Caki2 (cell line): ENCODE results near the gene FAM168A. TPM values are rescaled to one million over a fixed set of nuclear protein-coding genes. Genes with fewer than 3 reads are reported as not detected.

Source experiments
- DNase-seq: peaks from one replicate; pipeline ENCODE4 v3.0.0-alpha.2; 2015; ENCODE audit warnings: low read depth
- in situ Hi-C: cut with HindIII; loops from 2 replicates; pipeline ENCODE4 v1.10.0; 2016; ENCODE audit warnings: low sequenced_read_pairs, low pct_unique_long_range_greater_than_20kb, mixed read lengths
- total RNA-seq: library from RNA; depleted of rRNA; stranded (reverse); fragments of >200 nt; shearing (Covaris generic); gene quantifications from 2 replicates; pipeline ENCODE4 v1.2.3, GENCODE V29; 2014; ENCODE audit warnings: low replicate concordance

FAM168A gene
- total RNA-seq, 1 experiment from 2014 or later = 9.2 TPM

DNA sequence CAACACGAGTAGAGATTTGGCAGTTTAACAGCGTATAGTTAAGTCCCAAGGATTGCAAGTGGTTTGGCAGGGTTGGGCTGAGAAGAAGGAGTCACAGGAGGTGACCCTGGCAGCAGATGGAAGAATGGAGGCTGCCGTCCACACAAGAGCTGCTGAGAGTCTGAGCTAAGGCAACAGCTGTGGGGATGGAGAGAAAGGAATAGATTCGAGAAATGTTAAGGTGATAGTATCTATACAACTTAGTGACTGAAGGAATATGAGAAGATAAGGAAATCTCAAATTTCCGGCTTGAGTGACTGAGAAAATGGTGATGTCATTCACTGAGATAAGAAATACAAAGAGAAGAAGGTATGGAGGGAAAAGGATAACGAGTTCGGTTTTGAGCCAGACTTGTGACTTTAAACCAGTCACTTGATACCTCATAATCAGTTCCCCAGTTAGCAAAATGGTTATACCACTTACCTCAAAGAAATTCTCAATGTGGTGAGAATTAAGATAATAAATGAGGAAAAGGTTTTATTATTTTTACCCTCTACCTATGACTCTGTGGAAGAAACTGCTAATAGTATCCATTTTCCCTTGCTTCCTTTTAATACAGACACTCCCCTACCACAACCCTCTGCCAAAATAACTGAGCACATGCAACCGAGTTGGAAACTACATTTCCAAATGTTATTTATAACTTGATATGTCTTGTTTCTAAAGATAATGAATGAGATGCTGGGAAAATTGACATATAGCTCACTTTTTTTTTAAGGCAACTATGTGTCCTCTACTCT is 30.7 kb downstream of the FAM168A start:
- in situ Hi-C loops = no loop called here
- no peak for DNase-seq

DNA sequence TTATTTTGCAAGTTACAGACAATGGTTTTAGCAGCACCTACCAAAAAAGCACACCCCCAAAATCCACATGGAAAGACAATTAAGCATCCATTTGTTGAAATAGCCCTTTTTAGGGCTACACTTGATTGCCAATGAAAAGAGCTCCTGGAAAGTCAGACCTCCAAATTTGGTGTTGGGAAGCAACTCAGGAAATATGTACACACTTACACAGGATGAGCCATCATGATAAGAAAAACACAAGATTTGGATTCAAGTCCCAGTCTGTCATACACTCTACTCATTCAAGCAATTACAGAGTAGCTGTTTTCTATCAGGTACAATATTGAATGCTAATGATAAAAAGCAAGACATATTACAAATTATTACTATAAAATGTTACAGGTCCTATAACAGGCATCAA is 31.5 kb downstream of the FAM168A start:
- no peak for DNase-seq
- in situ Hi-C loops = no loop called here

DNA sequence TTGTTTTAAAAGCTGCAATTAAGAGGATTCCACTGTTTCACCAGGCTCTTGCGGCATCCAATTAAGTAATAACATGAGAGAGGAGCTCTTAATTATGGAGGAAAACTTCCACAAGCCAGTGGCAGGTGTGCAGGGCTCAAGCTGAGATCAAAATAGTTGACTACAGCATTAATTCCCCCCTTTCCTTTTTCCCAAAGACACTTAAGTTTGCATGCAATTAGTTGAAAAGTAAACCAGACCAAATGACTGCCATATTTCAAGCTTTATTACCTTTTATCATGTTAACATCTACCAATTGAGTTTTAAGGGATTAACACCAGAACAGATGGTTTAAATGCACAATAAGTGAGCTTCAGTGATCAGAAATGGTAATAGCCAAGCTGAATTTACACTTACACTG is 32.1 kb downstream of the FAM168A start:
- in situ Hi-C loops = no loop called here
- DNase-seq = no peak

DNA sequence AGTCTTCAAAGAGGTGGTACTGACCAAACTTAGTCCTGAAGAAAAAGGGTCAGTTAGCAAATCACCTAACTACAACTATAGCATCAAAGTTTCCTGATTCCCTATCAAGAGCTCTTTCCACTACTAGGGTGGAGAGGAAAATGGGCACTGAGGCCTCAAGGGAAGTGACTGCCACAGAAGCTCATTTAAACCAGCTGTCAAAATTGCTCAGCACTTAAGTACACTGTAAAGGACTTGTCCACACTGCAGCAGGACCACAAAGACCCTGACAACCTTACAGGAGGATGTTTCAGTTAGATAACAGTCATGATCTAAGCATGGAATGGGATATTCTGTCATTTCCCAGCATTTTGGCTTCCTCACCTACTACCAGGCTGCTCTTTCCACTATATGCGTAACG is 33.0 kb downstream of the FAM168A start:
- in situ Hi-C loops = no loop called here

DNA sequence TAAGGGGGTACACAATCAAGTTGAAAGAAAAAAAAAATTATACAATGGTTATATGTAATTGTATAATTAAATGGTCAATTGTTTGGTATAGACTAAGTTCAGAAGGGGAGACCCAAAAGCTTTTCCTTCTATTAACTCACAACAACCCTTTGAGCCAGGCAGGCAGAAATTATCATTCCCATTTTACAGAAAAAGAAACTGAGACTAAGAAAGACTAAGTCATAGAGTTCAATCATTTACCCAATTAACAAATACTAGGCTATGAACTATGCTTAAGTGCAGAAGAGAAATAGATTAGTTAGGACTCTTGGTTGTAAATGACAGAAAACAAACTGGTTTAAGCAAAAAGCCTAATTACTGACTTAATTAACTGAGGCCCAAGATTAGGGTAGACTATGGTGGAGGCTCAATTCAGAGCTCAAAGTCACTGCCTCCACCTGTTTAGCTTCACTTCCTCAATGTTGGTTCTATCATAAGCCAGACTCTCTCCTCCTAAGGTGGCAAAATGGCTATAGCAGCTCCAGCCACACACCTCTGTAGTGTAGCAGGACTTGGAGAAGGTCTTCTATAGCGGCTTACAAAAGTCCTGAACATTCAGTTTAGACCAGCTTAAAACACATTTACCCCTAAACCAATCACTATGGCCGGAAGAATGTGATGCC is 34.2 kb downstream of the FAM168A start:
- no peak for DNase-seq

More for the DNA sequence above, 33.0 kb downstream of the FAM168A start:
- DNase-seq = no peak

DNA sequence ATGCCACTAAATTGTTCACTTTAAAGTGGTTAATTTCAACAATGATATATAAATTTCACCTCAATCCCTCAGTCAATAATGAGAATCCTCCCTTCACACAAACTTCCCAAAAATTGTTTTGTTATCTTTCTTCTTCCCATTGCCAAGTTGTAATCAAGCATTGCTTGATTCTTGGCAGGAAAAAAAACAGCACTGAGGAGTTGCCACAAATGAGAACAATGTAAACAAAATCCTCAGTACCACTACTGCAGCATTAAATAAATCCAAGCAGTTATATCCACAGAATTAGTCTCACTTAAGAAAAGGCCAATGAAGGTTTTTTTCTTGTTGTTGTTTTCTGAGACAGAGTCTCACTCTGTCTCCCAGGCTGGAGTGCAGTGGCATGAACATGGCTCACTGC is 38.2 kb downstream of the FAM168A start:
- in situ Hi-C loops = no loop called here
- no peak for DNase-seq

More for the DNA sequence above, 34.2 kb downstream of the FAM168A start:
- in situ Hi-C loops = no loop called here

DNA sequence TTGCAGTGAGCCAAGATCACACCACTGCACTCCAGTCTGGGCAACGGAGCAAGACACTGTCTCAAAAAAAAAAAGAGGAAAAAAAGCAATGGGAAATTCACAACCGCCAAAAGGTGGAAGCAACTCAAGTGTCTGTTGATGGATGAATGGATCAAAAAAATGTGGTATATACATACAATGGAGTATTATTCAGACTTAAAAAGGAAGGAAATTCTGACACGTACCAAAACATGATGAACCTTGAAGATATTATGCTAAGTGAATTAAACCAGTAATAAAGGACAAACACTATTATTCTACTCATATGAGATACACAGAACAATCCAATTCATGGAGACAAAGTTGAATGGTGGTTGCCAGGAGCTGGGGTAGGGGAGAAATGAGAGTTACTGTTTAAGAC is 40.9 kb downstream of the FAM168A start:
- in situ Hi-C loops = no loop called here
- no peak for DNase-seq

DNA sequence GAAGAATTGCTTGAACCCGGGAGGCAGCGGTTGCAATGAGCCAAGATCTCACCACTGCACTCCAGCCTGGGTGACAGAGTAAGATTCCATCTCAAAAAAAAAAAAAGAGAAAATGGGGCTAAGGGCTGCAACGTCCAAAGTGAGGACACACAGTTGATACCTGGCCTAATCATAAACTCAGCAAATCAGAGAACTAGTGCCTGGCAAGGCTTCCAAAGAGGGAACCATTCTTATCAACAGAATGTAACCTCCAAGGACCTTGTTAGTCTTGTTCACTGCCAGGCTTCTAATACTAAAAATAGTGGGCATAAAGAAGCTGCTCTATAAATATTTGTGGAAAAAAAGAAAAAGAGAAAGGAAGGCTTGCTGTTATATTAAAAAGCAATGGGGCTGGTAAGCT is 42.3 kb downstream of the FAM168A start:
- no peak for DNase-seq
- in situ Hi-C loops = no loop called here

DNA sequence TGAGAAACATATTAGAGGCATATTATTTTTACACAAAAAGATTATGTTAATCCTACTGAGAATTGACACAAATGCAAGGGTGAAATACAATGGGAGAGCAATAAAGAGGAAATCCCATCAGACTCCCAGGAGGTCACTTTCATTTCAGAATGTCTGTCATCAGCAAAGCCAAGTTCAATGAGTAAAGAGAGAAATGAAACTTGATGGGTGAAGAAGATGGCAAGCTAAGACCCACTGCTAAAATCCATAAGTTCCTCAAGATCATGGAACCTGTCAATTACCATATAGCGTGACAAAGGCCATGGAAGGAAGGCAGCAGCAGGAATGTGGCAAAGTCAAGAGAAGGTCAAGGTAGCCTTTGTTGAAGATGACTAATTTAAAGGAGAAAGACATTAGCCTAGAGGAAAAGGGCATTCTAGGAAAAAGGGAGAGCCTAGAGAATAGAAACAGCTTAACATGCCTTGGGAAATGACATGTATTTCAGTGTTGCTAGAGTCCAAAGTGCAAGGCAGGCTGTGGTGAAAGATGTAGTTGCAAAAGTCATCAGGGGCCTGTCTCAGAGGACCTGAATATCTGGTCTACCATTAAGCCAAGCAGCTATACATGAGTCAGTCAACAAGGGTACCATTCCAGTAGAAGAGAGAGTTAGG is 43.1 kb downstream of the FAM168A start:
- in situ Hi-C loops = no loop called here
- DNase-seq = no peak

DNA sequence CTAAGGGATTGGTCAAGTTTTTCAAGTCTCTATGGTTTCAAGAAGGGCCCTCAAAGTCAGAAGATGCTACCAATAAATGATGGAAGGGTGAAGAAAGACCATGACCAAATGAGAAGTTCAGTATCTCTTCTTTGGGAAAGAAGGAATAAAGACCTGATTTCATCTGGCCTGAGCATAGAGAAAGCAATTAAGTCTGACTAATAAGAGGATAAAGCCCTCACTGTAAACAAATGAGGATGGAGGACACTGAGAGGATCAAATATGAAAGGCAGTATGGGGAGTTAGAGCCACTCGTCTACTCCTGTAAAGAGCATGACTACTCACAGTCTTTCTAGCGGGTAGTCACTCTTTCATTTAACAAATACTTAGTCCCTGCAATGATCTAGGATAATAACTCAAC is 44.6 kb downstream of the FAM168A start:
- in situ Hi-C loops = no loop called here
- no peak for DNase-seq

DNA sequence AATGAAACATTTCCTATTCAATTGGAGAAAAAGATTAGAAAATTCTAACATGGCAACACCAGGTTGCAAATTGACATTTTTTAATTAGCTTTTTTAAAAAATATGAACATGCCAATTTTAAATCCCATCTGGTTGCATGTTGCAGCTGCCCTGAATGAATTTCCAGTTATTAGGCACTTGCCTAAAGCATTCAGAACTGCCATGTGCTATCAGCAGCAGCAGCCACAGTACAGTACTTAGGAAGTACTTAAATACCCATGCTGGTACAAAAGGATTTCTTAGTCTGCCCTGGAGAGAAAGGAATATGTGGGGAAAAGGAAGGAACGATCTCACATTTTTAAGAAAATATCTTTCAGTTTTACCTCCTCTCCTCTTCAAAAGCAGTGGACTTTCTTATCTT is 46.2 kb downstream of the FAM168A start:
- in situ Hi-C loops = no loop called here
- no peak for DNase-seq

DNA sequence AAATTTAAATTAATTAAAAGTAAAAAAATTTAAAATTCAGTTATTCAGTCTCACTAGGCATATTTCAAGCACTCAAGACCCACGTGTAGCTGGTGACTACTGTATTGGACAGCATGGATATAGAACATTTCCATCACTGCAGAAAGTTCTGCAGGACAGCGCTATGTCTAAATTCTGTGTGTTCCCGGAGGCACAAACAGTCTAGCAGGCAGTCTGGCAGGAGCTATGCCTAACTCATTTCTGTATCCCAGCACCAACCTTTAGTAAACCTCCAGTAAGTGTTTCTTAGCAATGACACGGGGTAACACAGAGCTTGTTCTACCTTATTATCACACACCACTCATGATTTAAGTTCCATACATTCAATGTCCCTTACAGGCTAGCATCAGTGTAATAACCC is 48.5 kb downstream of the FAM168A start:
- no peak for DNase-seq
- in situ Hi-C loops = no loop called here

DNA sequence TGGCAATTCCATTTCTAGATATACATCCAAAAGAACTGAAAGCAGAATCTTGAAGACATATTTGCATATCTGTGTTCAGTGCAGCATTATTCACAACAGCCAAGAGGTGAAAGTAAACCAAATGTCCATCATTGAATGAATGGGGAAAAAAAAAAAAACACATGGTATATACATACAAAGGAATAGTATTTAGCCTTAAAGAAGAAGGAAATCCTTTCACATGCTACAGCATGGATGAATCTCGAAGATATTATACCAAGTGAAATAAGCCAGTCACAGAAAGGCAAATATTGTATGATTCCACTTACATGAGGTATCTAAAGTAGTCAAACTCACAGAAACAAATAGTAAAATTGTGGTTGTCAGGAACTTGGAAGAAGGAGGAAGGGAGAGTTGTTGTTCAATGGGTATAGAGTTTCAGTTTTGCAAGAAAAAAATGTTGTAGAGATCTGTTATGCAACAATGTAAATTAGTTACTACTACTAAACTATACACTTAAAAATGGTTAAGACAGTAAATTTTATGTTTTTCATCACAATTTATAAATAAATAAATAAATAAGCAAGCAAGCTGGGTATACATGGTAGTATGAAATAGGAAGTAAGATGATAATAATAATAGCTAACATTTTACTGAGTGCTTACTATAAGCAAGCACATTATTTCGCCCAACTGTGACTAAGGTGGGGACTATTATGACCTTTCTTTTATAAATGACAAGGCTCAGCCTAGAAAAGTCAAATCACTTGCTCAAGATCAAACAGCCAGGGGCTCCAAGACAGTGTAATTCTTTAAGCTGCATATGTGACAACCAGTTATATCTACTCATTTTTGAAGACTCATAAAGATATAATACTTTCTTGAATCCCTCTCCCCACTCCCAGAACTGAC is 50.0 kb downstream of the FAM168A start:
- DNase-seq = no peak
- in situ Hi-C loops = no loop called here

DNA sequence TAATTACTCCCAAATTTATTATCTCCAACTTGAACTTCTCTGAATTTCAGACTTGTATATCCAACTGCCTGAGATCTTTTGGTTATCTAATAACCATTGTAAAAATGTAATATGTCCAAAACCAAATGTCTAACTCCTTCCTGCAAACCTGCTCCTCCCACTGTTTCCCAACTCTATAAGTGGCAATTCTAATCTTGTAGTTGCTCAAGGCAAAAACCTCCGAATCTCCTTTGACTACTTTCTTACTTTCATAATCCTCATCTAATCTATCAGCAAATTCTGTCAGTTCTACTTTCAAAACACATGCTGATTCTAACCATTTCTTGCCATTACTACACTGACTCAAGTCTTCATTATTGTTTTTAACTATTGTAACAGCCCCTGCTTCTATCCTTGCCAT is 55.7 kb downstream of the FAM168A start:
- no peak for DNase-seq
- in situ Hi-C loops = no loop called here

DNA sequence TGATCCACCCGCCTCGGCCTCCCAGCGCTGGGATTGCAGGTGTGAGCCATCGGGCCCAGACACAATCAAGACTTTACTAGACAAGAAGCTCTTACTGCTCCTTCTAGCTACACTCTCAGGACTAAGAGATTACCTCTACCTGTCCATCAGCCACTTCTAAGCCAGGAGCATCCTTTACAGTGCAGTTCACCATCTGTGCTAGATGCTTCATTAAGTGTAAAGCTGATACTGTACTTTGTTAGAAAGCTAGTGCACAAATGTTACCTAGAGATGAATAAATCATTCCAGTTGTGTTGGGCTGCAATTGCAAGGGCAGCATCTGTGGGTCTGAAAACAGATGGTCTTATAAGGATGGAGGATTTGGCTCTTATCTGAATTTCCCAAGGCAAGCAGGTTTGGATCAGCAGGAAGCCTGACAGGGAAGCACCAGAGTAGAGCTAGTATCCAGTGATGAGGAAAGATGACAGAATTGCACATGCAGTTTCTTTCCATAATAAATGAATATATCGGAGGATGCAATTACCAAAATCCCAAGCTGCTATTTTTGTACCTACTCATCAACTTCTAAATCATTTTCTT is 58.3 kb downstream of the FAM168A start:
- DNase-seq = no peak
- in situ Hi-C loops = no loop called here

DNA sequence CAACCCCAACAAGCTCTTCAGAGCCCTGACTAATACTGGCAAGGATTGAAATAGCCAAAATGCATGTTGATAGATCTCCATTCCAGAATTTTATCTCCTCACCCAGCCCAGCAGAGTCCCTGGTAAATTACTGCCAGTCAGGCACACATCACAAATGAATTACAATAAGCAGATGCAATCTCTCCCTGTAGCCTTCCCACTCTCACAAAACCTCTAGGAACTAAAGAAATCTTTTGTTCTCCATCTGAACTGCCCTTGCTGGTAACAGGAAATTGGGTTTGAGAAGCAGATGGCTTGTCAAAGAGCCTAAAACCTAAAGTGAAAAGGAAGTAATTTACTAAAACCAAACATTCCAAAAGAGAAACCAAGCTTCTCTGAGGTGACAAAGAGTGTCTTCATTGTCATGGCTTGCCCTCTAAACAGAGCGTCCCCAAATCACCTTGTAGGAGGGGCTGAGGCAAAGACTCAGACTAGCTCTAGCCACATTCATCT is 59.5 kb downstream of the FAM168A start:
- in situ Hi-C loops = no loop called here
- DNase-seq = no peak

DNA sequence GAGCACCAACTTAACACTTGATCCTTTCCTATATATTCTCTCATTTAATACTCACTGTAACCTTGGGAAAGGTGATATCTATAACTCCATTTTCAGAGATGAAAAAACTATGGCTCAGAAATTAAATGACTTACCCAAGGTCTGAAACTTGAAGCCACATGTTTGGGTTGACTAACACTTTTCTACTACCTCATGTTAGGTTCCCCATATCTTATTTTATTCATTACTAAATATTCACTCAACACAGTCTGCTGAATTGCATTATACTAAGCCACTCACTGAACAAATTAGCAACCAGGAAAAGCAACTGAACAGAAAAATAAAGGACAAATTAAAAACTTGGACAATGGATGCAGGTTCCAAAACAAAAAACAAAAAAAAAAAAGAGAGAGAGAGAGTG is 59.9 kb downstream of the FAM168A start:
- in situ Hi-C loops = no loop called here

DNA sequence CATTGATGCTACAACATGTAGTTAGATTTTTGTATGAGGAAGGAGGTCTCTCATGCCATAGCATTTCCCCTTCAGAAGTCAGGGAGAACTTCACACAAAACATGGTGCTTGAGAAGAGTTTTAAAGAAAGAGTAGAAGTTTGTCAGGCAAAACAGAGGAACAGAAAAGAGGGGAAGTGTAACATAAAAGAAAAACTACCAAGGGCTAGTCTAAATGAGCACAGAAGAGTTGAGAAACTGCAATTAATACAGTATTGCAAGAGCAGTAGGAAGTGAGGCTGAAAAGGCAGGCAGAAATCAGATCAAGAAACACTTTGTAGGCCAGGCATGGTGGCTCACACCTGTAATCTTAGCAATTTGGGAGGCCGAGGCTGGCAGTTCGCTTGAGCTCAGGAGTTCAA is 61.0 kb downstream of the FAM168A start:
- in situ Hi-C loops = no loop called here
- DNase-seq = no peak

More for the DNA sequence above, 59.9 kb downstream of the FAM168A start:
- no peak for DNase-seq
